HepG2 (cell line): Measurements from ENCODE around the gene SOX21.

ENCODE experiments used
- CTCF ChIP-seq: sonication (generic); formaldehyde crosslinking; IDR thresholded peaks from 2 replicates; pipeline ENCODE4 v1.5.0; 2020; ENCODE audit warnings: mild to moderate bottlenecking, missing genetic modification reagents, moderate library complexity
- E2F1 ChIP-seq: sonication (generic); formaldehyde crosslinking; IDR thresholded peaks from 2 replicates; pipeline ENCODE4 v1.5.0; 2020; ENCODE audit warnings: missing genetic modification reagents
- FIP1L1 ChIP-seq: fragments of 200-400 bp; formaldehyde crosslinking; IDR thresholded peaks from 2 replicates; pipeline ENCODE4 v1.6.1; 2018; ENCODE audit warnings: low read depth, mild to moderate bottlenecking, low read length, moderate library complexity, borderline replicate concordance; ENCODE audit not compliant: insufficient read depth
- NCOR1 ChIP-seq: fragments of 200-600 bp; sonication (generic); IDR thresholded peaks from 2 replicates; pipeline ENCODE4 v1.7.0; 2017; ENCODE audit warnings: antibody characterized with exemption, low read length, borderline replicate concordance
- PHF20 ChIP-seq: sonication (generic); formaldehyde crosslinking; IDR thresholded peaks from 2 replicates; pipeline ENCODE4 v1.5.0; 2020; ENCODE audit warnings: mild to moderate bottlenecking, missing genetic modification reagents
- ZBTB7A ChIP-seq: sonication (generic); formaldehyde crosslinking; IDR thresholded peaks from 2 replicates; pipeline ENCODE4 v1.8.0; 2022; ENCODE audit warnings: mild to moderate bottlenecking, missing genetic modification reagents
- ZEB1 ChIP-seq: IDR thresholded peaks from 2 replicates; pipeline ENCODE4 v1.6.1; 2012; ENCODE audit warnings: mild to moderate bottlenecking, low read depth, inconsistent platforms; ENCODE audit not compliant: insufficient replicate concordance

GRCh38 chr13:94708031-94708859, 4.1 kb downstream of the SOX21 start:
- TF ChIP-seq PHF20 (CRISPR knock-in tag) (no peak), ZEB1 (no peak), NCOR1 (no peak), ZBTB7A (CRISPR knock-in tag) (no peak), CTCF (CRISPR knock-in tag) (no peak), FIP1L1 (no peak), E2F1 (no peak)
